GM23248 (cell line): ENCODE measurements around the gene PAK1. TPM values are rescaled to one million over a fixed set of nuclear protein-coding genes. Genes with fewer than 3 reads are reported as not detected.

Experiments used
- DNase-seq: peaks from one replicate; pipeline ENCODE4 v3.0.0-alpha.2; 2015
- H2AFZ ChIP-seq: fragments of 200-600 bp; sonication (generic); 2 replicates; pipeline ENCODE4 v1.6.1; 2016; ENCODE audit warnings: antibody characterized with exemption
- H3F3A ChIP-seq: fragments of 200-600 bp; sonication (generic); 2 replicates; pipeline ENCODE4 v1.6.1; 2016; ENCODE audit warnings: mild to moderate bottlenecking, antibody characterized with exemption, mixed run types; ENCODE audit not compliant: insufficient read depth
- H3K27ac ChIP-seq: fragments of 200-600 bp; sonication (generic); 2 replicates; pipeline ENCODE4 v1.5.1; 2016; ENCODE audit warnings: mild to moderate bottlenecking
- H3K27me3 ChIP-seq: fragments of 200-600 bp; sonication (generic); replicated peaks from 2 replicates; pipeline ENCODE4 v1.6.1; 2016; ENCODE audit warnings: mild to moderate bottlenecking; ENCODE audit not compliant: insufficient read depth
- H3K36me3 ChIP-seq: fragments of 200-600 bp; sonication (generic); 2 replicates; pipeline ENCODE4 v1.6.1; 2016; ENCODE audit warnings: low read depth, mild to moderate bottlenecking
- H3K4me1 ChIP-seq: fragments of 200-600 bp; sonication (generic); 2 replicates; pipeline ENCODE4 v1.6.1; 2016; ENCODE audit warnings: mild to moderate bottlenecking; ENCODE audit not compliant: insufficient read depth
- H3K4me2 ChIP-seq: fragments of 200-600 bp; sonication (generic); one replicate; pipeline ENCODE4 v1.6.1; 2016; ENCODE audit warnings: mild to moderate bottlenecking; ENCODE audit not compliant: unreplicated experiment
- H3K4me3 ChIP-seq: fragments of 200-600 bp; sonication (generic); 2 replicates; pipeline ENCODE4 v1.5.1; 2016; ENCODE audit warnings: mild to moderate bottlenecking
- H3K79me2 ChIP-seq: fragments of 200-600 bp; sonication (generic); 2 replicates; pipeline ENCODE4 v1.6.1; 2016; ENCODE audit warnings: mild to moderate bottlenecking; ENCODE audit not compliant: insufficient read depth
- H3K9ac ChIP-seq: fragments of 200-600 bp; sonication (generic); 2 replicates; pipeline ENCODE4 v1.6.1; 2016; ENCODE audit warnings: mild to moderate bottlenecking
- H3K9me2 ChIP-seq: fragments of 200-600 bp; sonication (generic); 2 replicates; pipeline ENCODE4 v1.6.1; 2016; ENCODE audit warnings: mixed run types, mild to moderate bottlenecking, moderate library complexity; ENCODE audit not compliant: insufficient read depth
- H3K9me3 ChIP-seq: fragments of 200-600 bp; sonication (generic); one replicate; pipeline ENCODE4 v1.6.1; 2017; ENCODE audit warnings: low read depth
- H4K20me1 ChIP-seq: fragments of 200-600 bp; sonication (generic); 2 replicates; pipeline ENCODE4 v1.6.0; 2016; ENCODE audit not compliant: insufficient read depth
- EZH2 ChIP-seq: fragments of 200-600 bp; sonication (generic); IDR thresholded peaks from 2 replicates; pipeline ENCODE4 v1.6.1; 2018; ENCODE audit warnings: antibody characterized with exemption, mild to moderate bottlenecking; ENCODE audit not compliant: insufficient read depth, poor library complexity, severe bottlenecking
- EZH2phosphoT487 ChIP-seq: fragments of 200-600 bp; sonication (generic); IDR thresholded peaks from 2 replicates; pipeline ENCODE4 v1.6.1; 2018; ENCODE audit warnings: antibody characterized with exemption, moderate library complexity, mild to moderate bottlenecking, low read depth; ENCODE audit not compliant: insufficient read depth
- WGBS, 2 experiments: methylation state at CpG; one replicate each; pipeline ENCODE4 v1.1.6; 2015 to 2017; ENCODE audit warnings: low lambda C conversion rate in 2 of 2, low coverage in 1 of 2; ENCODE audit errors: missing lambda C conversion rate in 2 of 2; 5-methylcytosine and 5-hydroxymethylcytosine counted together
- in situ Hi-C: fragments of 300-500 bp; cut with MboI; formaldehyde crosslinking; loops from 2 replicates; pipeline ENCODE4 v1.15.0; 2020
- polyA plus RNA-seq: library from polyadenylated mRNA; unstranded; fragments of >200 nt; fragmentation: Nextera tagmentation; extraction: Ambion mirVana; gene quantifications from 2 replicates; pipeline ENCODE4 v1.2.1, GENCODE V29; 2016
- total RNA-seq: library from RNA; depleted of rRNA; stranded (reverse); fragments of >200 nt; shearing (Covaris generic); gene quantifications from 2 replicates; pipeline ENCODE4 v1.2.3, GENCODE V29; 2014

Gene PAK1
- total and polyA plus RNA-seq, 2 experiments from 2014 or later: 20.3 to 23.8 TPM

DNA sequence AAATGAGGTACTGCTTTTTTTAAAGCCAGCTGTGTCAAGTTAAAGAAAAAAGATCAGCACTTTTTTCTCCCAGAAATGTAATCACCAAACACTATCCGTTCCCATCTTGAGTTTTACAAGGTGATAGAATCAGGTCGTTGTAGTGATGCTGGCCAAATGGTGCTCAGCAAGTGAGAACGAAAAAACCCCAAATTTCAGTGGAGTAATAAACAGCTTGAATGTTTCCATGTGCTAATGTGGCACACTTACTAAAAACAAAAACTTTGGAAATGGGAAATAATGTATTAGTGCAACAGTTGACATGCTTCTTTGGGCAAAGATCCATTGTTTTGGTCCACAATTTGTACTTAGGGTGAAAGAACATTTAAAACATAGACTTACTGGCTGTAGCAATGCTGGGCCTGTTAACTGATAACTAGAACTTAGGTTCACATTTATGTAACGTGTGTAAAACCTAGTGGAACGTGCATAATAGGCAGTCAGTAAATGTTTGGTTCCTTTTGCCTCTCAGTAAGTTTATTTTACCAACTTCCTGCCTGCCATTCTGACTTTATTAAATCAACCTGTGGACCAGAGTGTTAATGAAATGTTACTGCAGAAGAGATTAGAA lies 157.1 kb downstream of the PAK1 start:
- no peak overlapping the region for H3K27ac ChIP-seq
- no peaks in the 10 kb centered on the region for H4K20me1 ChIP-seq
- H3K9me3 ChIP-seq: no peaks in the 10 kb centered on the region
- H3K4me3 ChIP-seq: no peak overlapping the region
- peaks cover 4% of the 10 kb centered on the region; the same call in 1 of the 2 replicates for H3K4me1 ChIP-seq
- H3K4me2 ChIP-seq: no peak overlapping the region
- H3K79me2 ChIP-seq: no peaks in the 10 kb centered on the region
- no peak for DNase-seq
- H3K27me3 ChIP-seq: no peaks in the 10 kb centered on the region
- H3K36me3 ChIP-seq: no peaks in the 10 kb centered on the region
- in situ Hi-C loops: no loop called here
- 35 to 40% methylated on average over 5 of the region's 5 CpGs for WGBS, 2 experiments
- TF ChIP-seq EZH2: no peak
- no peak for TF ChIP-seq EZH2phosphoT487
- H2AFZ ChIP-seq: no peak overlapping the region
- peaks cover 5% of the 10 kb centered on the region; the same call in 1 of the 2 replicates for H3F3A ChIP-seq
- H3K9ac ChIP-seq: no peak overlapping the region
- H3K9me2 ChIP-seq: no peaks in the 10 kb centered on the region

- H3K9ac ChIP-seq: no peak overlapping the region
- H4K20me1 ChIP-seq: no peaks in the 10 kb centered on the region
- H3K27me3 ChIP-seq: no peaks in the 10 kb centered on the region
- no peak overlapping the region for H3K27ac ChIP-seq
- H3K79me2 ChIP-seq: no peaks in the 10 kb centered on the region
- H2AFZ ChIP-seq: no peak overlapping the region
- no peaks in the 10 kb centered on the region for H3K9me2 ChIP-seq
- H3F3A ChIP-seq: peaks cover 5% of the 10 kb centered on the region; the same call in 1 of the 2 replicates
- H3K4me3 ChIP-seq: no peak overlapping the region
- no peak overlapping the region for H3K4me2 ChIP-seq
- no peak for TF ChIP-seq EZH2phosphoT487
- no peak for TF ChIP-seq EZH2
- H3K9me3 ChIP-seq: no peaks in the 10 kb centered on the region
- no peaks in the 10 kb centered on the region for H3K36me3 ChIP-seq
- no peak for DNase-seq
- in situ Hi-C loops: no loop called here
- H3K4me1 ChIP-seq: peaks cover 4% of the 10 kb centered on the region; the same call in 1 of the 2 replicates
These were observed 161.8 kb downstream of the PAK1 start for GRCh38 chr11:77312107-77312506.

- no peaks in the 10 kb centered on the region for H3K79me2 ChIP-seq
- DNase-seq: peak; percentile 40
- H3K9me2 ChIP-seq: no peaks in the 10 kb centered on the region
- H3K27ac ChIP-seq: no peak overlapping the region
- peaks cover 5% of the 10 kb centered on the region; the same call in 1 of the 2 replicates for H3F3A ChIP-seq
- no peak overlapping the region for H3K9ac ChIP-seq
- H3K4me2 ChIP-seq: no peak overlapping the region
- no peaks in the 10 kb centered on the region for H3K36me3 ChIP-seq
- 82 to 89% methylated on average over 3 of the region's 3 CpGs for WGBS, 2 experiments
- no peaks in the 10 kb centered on the region for H4K20me1 ChIP-seq
- no peak overlapping the region for H3K4me3 ChIP-seq
- no peaks in the 10 kb centered on the region for H3K27me3 ChIP-seq
- in situ Hi-C loops: no loop called here
- TF ChIP-seq EZH2phosphoT487 (no peak), EZH2 (no peak)
- H2AFZ ChIP-seq: no peak overlapping the region
- no peaks in the 10 kb centered on the region for H3K9me3 ChIP-seq
- peaks cover 4% of the 10 kb centered on the region; the same call in 1 of the 2 replicates for H3K4me1 ChIP-seq
These were observed 162.2 kb downstream of the PAK1 start for GRCh38 chr11:77311701-77312100.

- H3K9ac ChIP-seq: no peak overlapping the region
- no peak overlapping the region for H3K4me3 ChIP-seq
- TF ChIP-seq EZH2phosphoT487 (no peak), EZH2 (no peak)
- H3K27ac ChIP-seq: no peak overlapping the region
- no peak for DNase-seq
- H3K4me1 ChIP-seq: peaks cover 4% of the 10 kb centered on the region; the same call in 1 of the 2 replicates
- no peaks in the 10 kb centered on the region for H3K36me3 ChIP-seq
- no peaks in the 10 kb centered on the region for H3K27me3 ChIP-seq
- in situ Hi-C loops: no loop called here
- H3K4me2 ChIP-seq: no peak overlapping the region
- no peak overlapping the region for H2AFZ ChIP-seq
- no peaks in the 10 kb centered on the region for H3K79me2 ChIP-seq
- 69 to 74% methylated on average over 5 of the region's 5 CpGs for WGBS, 2 experiments
- H3K9me3 ChIP-seq: no peaks in the 10 kb centered on the region
- H3K9me2 ChIP-seq: no peaks in the 10 kb centered on the region
- H3F3A ChIP-seq: peaks cover 5% of the 10 kb centered on the region; the same call in 1 of the 2 replicates
- H4K20me1 ChIP-seq: no peaks in the 10 kb centered on the region
These were observed 163.2 kb downstream of the PAK1 start for GRCh38 chr11:77310721-77311120.
